Activated T-helper 1 cell treated with Interleukin-2 at 50 U/mL for 16 hours (primary cell): ENCODE measurements around the gene MCAT.
"Not testable (repeated sequence)": the region's sequence is repeated elsewhere in the genome, so short reads cannot be mapped to it uniquely, and the experiment has no call there.

Experiments
- DNase-seq: peaks from one replicate; pipeline ENCODE4 v3.0.0-alpha.2; 2020; ENCODE audit warnings: low read depth

Gene MCAT

GRCh38 chr22:43126501-43127165 lies 16.6 kb downstream of the MCAT start:
- DNase-seq = no peak

GRCh38 chr22:43118953-43119458 lies 24.2 kb downstream of the MCAT start:
- no peak for DNase-seq

- no peak for DNase-seq
Observed at GRCh38 chr22:43118024-43118849, 25.0 kb downstream of the MCAT start.

DNA sequence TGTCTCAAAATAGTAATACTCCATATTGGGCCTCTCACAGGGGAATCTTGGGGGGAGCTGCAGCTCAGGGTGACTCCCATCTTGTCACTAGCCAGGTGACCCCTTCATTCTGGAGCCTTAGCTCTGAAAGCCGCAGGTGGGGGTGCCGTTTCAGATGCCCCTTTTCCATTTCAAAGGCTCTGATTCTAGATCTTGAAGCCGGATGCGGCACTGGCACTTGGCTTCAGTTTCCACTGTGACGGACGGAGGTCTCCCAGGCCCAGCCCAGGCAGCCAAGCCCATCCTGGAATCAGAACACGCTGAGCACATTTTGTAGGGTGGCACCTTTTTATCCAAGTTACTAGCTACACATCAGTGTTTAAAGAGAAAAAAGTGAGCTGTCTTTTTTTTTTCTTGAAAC lies 26.3 kb downstream of the MCAT start:
- DNase-seq = no peak

- no peak for DNase-seq
Observed at GRCh38 chr22:43114958-43115357, 28.2 kb downstream of the MCAT start.

DNA sequence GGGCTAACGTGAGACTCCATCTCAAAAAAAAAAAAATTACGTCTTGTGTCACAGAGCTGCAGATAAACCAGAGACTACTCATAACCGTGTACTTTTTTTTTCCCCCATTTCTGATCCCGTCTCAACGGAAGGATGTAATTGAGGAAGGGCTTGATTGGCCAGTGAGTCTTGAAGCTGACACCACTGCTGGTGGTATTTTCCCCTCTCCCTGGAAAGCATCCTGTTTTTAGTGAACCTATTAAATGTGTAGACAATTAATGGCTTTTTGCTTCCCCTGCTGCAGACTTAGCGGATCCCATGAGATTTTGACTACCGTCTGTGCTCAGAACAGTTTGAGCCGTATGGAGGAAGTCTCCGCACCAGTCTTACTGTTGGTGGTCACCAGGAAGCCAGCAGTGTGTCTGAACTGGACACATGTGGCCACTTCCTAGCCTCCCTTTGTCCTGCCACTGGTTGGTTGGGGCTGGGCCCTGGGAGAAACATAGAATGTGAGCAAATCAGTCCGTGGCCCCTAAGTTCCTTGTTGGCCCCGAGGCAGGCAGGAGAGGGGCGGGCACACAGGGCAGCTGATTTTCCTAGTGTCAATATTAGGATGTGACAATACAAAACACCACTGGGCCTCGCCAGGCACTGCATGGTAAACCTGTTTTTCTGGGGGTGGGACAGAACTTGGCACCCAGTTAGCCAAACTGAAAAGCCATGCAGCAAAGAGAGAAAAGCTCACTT lies 29.5 kb downstream of the MCAT start:
- DNase-seq = no peak

- DNase-seq = peak; percentile 32
Observed at GRCh38 chr22:43110927-43111623, 32.1 kb downstream of the MCAT start.

- DNase-seq = peak; percentile 26
Observed at GRCh38 chr22:43110444-43110926, 32.7 kb downstream of the MCAT start, which contains the start of gene BIK. TSS of gene BIK (plus strand) at chr22:43110750. CDS start at chr22:43124023, 13,273 bp downstream.

DNA sequence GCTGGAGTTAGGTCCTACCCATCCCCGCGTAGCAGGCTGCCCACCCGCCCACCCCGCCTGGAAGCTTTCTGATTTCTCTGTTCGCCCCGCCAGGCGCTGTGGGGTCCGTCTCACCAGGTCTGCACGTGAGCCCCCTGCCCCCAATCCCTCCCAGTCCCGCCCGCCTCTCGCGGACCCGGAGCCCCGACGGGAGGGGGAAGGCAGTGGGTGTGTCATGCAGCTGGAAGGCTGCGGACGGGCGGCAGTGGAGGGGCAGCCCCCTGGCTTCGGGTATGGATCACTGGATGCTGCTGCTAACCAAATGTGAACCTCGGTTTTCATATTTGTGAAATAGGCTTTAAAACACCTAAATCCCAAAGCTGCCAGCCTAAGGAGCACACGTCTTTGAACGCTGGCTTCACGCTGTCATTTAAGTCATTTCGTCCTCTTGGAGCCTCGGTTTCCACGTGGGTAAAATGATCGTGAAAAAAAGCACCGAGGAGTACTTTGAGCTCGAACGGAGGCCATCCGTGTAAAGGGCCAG lies 33.2 kb downstream of the MCAT start:
- no peak for DNase-seq

GRCh38 chr22:43109511-43109910 lies 33.7 kb downstream of the MCAT start:
- no peak for DNase-seq

DNA sequence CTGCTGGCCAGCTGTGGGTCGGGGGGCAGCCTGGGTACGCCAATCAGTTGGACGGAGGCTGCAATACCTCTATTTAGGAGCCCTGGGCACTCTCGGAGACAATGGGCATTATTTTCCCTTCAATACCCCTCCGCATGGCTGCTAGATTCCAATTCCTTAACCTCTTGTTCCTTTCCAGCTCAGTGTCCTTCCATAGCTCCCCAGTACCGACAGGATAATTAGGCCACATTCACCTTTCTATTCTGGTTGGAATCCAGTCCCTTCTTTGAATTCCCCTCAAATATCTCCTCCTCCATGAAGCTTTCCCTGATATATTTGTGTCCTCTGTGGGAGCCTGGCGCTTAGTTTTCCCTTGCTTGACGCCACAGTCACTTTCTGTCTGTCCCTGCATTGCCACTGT lies 36.9 kb downstream of the MCAT start:
- DNase-seq = no peak

- not testable (repeated sequence) for DNase-seq
Observed at GRCh38 chr22:43104950-43105349, 38.2 kb downstream of the MCAT start.

DNA sequence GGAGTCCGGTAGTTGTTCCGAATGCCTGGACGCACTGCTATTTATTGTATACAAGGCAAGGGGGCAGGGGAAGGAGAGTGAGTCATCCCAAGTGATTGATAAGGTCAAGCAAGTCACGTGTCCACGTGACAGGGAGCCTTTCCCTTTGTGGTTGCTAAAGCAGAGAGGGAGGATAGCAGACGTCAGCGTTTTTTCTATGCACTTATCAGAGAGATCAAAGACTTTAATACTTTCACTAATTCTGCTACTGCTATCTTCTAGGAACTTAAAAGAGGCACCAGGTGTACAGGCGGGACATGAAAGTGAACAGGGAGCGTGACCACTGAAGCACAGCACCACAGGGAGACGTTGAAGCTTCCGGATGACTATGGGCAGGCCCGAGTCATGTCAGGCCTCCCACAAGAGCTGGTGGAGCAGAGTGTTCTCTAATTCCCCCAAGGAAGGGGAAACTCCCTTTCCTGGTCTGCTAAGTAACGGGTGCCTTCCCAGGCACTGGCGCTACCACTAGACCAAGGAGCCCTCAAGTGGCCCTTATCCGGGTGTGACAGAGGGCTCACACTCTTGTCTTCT lies 39.1 kb downstream of the MCAT start:
- DNase-seq = not testable (repeated sequence)

DNA sequence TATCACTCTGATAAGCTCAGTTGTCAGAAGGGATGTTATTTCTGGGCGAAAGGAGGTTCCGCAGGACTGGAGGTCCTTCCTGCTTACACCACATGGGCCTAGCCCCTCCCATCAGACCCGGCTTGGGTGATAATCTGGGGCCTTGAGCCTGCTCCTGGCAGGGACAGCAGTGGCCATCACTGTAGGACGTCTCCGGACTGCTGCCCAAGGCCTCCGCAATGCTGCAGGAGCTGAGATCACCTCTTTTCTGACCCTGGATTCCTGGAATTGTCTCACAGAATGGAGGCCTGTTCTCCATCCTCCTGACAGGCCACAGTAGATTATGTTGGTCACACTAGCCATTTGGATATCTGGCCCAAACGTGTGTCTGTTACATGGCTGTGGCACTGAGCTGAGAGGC lies 41.9 kb downstream of the MCAT start:
- DNase-seq = no peak

DNA sequence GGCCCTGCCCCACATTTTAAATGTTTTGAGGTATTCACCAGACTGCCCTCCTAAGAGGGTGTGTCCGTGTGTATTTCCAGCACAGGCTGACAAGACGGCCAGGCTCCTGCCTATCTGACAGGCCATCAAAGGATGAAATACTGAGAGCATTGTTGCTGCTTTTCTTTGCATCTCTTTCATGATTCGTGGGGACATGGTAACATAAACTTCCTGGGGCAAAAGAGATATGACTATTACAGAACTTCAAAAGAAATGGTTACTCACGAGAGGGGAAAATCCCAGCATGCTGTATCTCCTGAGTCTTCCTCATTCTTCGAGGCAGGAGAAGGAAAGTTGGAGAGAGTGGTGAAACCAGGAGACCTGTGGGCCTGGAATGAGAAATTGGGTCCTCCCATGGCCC lies 43.0 kb downstream of the MCAT start:
- no peak for DNase-seq

DNA sequence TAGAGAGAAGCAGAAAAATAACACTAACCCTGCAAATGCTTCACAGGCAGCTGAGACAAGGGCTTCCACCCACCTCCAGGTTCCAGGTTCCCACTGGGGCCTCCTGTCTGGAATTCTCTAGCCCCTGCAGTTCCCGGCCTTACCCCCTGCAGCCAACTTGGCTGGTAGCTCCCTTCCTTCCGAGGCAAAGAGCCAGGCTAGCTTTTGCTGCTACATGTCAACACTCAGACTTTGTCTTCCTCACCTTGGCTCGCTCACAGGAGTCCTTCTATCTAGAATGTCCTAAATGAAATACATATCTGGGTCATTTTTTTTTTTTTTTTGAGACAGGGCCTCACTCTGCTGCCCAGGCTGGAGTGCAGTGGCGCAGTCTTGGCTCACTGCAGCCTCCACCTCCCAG lies 44.1 kb downstream of the MCAT start:
- DNase-seq = no peak

DNA sequence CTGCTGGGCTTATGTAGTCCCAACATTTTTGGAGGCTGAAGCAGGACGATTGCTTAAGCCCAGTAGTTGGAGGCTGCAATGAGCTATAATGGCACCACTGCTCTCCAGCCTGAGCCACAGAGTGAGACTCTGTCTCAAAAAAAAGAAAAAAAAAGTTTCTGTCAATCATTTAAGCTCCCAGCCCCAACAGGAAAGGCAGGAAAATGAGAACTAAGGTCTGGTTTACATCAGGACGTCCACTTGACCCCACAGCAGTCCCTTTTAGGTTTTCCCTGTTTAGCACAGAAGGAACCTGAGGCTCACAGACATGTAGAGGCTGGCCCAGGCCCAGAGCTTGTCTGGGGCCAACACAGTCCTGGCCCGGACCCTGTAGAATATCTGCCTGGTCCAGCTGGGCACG lies 44.8 kb downstream of the MCAT start:
- DNase-seq = no peak

DNA sequence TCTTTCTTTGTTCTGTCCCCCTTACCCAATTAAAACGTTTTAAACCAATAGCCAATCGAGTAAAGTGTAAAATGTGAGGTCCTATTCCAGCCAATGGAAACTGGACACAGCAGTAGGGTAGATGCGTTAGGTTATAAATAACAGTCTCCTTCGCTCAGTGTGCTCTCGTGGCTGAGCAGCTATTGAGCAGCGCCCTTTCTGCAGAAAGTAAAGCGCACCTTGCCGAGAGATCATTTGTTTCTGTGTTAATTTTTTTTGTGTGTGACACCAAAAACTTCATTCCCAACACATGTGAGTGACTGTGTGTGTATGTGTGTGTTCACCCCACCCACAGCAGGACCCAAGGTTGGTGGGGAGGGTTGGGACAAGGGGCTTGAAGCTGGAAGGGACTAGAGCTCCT lies 46.8 kb downstream of the MCAT start:
- DNase-seq = no peak

DNA sequence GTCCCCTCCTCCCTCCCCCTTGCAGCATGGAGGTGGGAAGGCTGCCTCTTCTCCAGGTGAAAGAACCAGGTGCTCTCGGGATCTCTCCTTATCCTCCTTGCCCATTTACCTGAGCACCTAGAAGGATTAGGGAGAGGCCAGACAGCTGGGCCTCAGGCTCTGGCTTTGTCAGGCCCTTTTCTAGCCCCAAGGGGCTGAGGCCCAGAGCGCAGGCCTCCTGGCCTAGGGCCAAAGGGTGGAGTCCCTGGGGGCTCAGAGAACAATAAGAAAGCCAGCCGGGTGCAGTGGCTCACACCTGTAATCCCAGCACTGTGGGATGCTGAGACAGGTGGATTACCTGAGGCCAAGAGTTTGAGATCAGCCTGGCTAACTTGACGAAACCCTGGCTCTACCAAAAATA lies 48.6 kb downstream of the MCAT start:
- DNase-seq = no peak

GRCh38 chr22:43094085-43094484 lies 49.1 kb downstream of the MCAT start:
- DNase-seq = no peak

- no peak for DNase-seq
Observed at GRCh38 chr22:43092085-43092484, 51.1 kb downstream of the MCAT start.
